CD4-positive, alpha-beta T cell treated with Interleukin-6 for 4 hours (primary cell): ENCODE results near the gene MAD1L1.
"Not testable (repeated sequence)": the region's sequence is repeated elsewhere in the genome, so short reads cannot be mapped to it uniquely, and the experiment has no call there.

Source experiments
- DNase-seq: peaks from one replicate; pipeline ENCODE4 v3.0.0-alpha.2; 2020; ENCODE audit warnings: mixed read lengths

Gene MAD1L1

DNA sequence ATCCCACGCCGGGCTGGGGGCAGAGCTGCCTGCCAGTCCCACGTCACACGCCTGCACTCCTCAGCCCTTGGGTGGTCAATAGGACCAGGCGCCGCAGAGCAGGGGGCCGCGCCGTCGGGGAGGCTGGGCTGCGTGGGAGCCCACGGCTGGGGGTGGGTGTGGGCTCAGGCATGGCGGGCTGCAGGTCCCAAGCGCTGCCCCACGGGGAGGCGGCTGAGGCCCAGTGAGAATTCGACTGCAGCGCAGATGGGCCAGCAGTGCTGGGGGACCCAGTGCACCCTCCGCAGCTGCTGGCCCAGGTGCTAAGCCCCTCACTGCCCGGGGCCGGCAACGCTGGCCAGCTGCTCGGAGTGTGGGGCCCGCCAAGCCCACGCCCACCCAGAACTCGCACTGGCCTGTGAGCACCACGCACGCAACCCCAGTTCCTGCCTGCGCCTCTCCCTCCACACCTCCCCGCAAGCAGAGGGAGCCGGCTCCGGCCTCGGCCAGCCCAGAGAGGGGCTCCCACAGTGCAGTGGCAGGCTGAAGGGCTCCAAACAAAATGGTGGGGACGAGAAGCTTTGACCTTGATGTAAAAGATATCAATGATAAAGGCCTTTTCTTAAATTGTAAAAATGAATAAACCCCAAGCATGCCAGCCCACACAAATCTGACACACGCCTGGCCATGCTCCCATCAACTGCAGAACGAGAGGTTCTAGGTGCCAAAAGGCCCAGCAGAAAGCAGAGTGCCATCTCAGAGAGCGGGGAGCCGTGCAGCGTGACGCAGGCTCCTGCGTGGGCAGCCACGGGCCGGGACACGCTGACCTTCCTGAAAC, 255.5 kb downstream of the MAD1L1 start:
- DNase-seq: no peak

DNA sequence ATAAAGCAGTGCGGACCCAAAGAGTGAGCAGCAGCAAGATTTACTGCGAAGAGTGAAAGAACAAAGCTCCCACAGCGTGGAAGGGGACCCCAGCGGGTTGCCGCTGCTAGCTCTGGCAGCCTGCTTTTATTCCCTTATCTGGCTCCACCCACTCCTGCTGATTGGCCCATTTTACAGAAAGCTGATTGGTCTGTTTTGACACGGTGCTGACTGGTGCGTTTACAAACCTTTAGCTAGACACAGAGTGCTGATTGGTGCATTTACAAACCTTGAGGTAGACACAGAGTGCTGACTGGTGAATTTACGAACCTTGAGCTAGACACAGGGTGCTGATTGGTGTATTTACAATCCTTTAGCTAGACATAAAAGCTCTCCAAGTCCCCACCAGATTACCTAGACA, 256.2 kb downstream of the MAD1L1 start:
- not testable (repeated sequence) for DNase-seq

DNA sequence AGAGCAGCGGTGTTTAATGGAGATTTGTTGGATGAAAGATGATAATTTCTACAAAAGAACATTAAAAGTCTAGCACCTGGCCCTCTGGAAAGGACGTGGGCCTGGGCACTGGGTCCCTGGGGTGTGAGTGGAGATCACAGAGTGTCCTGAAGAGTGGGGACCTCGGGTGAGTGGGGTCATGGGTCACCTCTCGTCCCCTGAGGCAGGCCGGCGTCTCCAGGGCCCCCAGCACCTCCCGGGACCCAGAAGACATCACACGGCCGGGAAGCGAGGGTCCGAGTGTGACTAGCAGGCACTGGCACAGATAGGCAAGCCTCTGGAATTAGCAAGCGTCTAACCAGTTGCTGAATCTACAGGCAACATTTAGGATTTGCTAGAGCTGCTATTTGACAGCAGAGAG, 257.2 kb downstream of the MAD1L1 start:
- DNase-seq: no peak

DNA sequence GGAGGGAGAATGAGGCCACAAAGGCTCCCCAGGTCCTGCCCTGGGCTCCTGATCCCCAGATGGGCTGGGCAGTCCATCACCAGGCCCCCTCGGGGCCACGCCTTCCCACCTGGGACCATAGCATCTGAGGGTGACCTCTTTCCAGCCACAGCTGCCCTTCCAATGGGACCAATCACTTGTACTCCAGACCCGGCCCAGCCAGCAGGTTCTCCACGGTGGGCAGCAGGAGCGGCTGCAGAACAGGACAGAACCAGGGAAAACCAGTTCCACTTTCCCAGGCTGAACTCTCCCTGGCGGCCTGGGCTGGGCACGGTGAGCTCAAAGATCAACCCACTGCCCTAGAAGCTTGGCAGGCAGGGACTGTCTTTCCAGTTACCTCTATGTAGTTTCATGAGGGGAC, 257.6 kb downstream of the MAD1L1 start:
- no peak for DNase-seq

DNA sequence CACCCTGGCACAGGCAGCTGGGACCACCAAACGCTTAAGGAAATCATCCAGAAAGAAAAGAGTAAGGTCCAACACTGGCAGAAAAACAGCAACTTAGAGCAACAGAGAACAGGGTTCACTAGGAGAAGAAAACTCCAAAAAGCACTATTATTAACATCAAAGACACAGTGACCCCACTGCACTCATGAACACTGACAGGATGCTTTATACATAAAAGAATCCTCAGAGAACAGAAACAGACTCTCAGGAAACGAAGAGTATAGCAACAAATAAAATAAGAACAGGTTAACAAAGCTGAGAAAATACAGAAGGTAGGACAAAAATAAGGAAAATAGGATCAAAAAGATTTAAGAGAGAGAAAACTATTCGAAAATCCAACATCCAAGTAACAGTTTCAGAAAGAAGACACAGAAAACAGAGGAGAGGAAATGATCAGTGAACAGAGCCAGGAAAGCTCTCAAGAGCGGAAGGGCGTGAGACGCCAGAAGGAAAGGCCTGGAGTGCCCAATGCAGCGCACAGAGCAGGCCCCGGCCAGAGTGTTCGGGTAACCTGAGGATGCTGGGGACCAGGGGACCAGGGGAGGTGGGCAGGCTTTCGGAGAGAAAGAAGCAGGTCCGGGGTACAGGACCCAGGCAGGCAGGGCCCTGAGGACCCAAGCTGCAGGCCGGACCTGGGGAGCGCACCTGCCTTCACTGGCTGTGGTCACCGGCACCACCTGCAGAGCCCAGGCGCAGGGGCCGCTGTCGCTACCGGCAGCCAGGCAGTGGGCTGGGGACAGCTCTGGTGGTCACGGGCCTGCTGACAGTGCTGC, 258.2 kb downstream of the MAD1L1 start:
- DNase-seq: no peak

DNA sequence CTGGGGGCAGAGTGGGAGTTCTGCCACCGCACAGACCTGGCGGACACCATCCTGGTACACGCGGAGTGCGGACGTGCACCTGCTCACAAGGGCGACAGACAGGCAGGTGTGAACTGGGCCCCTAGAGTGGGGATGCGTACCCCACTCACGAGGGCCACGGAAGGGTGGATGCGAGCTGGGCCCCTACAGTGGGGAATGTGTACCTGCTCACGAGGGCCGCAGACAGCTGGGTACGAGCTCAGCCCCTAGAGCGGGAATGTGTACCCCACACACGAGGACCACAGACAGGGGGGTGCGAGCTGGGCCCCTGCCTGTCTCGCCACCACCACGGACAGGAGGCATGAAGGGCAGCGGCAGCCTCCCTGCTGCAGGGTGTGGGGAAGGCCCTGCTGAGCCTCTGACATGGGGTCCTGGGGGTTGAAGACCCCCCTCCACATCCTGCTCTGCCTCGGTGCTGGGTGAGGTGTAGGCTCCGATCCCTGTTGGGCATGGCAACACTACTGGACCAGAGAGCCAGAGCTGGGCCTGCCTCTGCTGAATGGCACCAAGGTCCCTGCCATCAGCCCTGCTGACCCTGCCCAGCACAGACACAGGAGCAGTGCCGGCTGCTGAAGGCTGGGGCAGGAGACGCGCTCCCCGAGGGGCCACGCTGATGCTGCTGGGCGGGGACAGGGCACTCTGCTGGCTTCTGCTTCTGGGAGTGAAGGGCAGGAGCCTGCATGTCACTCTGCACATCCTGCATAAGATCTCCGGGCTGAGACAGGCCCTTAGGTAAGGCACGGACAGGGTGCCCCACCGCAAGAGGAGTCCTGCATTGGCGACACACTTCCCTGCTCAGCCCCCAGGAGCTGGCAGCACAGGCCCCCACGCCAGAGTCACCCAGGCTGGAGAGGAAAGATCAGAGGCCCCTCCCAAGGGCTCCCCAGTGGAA, 259.2 kb downstream of the MAD1L1 start:
- no peak for DNase-seq

DNA sequence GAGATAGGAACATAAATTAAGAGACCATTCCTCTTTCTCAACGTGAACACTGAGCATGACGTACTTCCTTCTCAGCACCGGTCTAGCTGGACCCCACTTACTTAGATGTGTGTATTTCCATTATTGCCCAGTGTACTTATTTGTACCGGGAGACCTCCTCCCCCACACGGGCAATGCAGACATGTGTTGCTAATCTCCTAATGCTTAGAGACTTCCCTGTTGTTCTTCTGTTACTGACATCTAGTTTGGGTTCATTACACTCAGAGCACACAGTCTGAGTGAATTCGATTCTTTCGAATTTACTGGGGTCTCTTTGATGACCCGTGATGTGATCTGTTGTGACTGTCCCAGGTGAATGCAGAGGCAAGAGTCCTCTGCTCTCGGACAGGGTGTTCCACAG, 260.0 kb downstream of the MAD1L1 start:
- DNase-seq: no peak

DNA sequence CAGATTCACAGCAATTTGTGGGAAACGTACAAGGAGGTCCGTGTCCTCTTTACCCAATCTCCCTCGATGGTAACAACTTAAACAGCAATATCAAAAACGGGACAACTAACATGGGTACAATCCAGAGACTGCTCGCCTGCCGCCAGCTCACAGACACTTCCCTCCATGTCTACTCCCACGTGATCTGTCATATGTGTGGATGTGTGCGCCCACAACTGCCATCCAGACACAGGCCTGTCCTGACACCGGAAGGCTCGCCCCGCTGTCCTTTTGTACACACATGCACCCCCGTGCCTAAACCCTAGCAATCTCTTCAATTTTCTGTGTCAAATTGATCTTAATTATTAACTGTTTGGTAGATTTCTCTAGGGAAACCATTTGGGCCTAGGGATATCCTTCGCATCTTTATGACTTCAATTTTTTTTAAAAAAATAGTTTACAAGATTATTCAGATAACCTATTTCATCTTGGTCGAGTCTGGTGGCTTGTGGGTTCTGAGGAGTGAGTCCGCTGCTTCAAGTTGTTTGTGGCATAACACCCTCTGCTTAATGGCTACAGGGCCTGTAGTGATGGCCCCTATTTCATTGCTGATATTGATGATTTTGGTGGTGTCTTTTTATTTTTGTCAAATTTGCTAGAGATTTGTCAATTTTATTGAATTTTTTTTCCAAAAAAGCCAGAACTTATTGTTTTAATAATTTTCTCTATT, 260.6 kb downstream of the MAD1L1 start:
- DNase-seq: no peak

DNA sequence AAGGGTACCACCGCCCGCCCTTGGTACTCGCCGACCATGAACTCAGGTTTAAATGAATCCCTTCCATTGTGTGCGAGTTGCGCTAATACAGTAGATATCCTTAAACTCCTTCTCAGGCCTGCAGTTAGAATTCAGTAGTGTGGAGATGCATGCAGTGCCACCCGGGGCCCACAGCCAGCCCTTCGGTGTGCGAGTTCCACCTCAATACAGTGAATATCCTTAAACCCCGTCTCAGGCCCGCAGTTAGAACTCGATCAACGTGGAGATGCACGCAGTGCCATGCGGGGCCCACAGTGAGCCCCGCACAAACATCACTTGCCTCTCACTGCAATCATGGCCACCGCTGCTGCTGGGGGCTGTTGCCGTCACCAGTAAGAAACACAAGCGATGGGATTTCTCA, 261.9 kb downstream of the MAD1L1 start:
- no peak for DNase-seq

DNA sequence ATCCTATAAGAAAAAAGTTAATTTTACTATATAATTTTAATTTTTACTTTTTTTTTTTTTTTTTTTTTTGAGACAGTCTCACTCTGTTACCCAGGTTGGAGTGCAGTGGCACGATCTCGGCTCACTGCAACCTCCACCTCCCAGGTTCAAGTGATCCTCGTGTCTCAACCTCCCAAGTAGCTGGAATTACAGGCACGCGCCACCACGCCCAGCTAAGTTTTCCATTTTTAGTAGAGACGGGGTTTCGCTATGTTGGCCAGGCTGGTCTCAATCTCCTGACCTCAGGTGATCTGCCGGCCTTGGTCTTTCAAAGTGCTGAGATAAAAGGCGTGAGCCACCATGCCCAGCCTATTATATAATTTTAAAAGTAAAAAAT, 262.5 kb downstream of the MAD1L1 start:
- DNase-seq: not testable (repeated sequence)

DNA sequence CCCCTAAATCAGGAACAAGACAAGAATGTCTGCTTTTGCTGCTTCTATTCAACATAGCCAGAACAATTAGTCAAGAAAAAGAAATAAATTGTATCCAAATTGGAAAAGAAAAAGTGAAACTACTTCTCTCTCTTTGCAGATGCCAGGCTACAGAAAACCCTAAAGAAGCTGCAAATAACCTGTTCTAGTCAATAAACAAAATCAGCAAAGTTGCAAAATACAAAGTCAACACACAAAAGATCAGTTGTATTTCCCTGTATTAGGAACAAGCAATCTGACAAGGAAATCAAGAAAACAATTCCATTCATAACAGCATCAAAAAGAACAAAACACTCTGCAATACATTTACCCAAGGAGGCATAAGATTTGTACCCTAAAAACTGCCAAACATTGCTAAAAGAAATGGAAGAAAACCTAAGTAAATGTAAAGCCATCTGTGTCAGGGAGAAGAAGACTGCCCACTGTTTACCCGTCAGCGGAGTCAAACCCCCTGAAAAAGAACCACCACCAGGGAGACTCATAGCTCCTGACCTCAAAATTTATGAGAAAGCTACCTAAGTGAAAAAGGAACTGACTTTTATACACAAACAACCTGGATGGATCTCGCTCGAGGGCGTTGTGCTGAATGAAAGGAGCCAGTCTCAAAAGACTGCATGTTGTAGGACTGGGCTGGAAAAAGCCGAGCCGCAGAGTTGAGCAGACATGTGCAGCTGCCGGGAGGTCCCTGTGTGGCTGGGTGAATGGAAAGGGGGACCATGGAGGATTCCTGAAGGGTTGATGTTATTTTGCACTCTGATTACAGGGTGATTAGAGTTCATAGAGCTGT, 263.1 kb downstream of the MAD1L1 start:
- no peak for DNase-seq

DNA sequence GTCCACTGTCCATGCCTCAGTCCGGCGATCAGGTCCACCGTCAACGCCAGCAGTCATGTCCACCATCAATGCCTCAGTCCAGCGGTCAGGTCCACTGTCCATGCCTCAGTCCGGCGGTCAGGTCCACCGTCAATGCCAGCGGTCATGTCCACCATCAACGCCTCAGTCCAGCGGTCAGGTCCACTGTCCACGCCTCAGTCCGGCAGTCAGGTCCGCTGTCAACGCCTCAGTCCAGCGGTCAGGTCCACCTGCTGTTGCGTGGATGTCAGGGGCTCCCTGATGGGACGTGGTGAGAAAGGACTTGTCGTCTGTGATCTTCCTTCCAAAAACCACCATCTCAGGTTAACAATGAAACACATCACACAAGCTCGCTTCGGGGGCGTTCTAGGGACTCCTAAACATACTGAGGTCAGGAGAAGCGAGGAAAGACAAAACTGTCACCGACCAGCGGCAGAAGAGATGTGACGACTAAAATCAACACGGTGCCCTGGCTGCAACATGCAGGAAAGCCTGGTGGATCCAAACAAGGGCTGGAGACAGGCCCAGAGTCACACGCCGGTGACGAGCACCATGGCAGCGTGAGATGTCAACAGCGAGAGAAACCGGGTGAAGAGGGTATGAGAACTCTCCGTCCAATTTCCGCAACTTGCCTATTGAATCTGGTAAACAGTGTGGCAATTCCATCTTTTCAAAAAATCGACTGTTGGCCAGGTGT, 264.2 kb downstream of the MAD1L1 start:
- DNase-seq: no peak

DNA sequence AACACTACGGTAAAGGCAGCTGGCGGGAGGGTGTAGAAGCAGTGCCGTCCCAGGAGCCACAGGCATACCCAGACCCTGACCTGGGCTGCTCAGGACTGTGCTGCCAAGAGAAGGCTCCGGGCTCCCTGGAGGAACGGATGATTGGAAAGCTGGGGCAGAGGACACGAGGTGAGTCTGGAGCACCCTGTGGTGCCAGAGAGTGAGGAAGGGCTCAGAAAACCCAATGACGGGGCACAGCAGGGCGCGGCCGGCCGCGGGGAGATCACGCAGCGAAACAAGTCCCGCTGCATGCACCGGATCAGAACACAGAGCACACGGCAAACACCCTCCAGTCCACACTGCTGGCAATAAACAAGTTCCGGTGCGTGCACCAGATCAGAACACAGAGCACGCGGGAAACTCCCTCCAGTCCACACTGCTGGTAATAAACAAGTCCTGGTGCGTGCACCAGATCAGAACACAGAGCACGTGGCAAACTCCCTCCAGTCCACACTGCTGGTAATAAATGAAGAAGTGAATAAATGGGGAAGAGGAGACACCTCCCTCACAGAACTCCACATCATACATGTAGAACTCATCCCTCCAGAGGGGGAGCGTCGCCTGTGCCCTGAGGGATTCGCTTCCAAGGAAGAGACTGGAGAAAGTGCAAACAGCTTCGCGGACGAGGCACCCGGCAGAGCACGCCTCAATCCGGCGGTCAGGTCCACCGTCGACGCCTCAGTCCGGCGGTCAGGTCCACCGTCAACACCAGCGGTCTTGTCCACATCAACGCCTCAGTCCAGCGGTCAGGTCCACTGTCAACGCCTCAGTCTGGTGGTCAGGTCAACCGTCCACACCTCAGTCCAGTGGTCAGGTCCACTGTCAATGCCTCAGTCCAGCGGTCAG, 265.0 kb downstream of the MAD1L1 start:
- no peak for DNase-seq

DNA sequence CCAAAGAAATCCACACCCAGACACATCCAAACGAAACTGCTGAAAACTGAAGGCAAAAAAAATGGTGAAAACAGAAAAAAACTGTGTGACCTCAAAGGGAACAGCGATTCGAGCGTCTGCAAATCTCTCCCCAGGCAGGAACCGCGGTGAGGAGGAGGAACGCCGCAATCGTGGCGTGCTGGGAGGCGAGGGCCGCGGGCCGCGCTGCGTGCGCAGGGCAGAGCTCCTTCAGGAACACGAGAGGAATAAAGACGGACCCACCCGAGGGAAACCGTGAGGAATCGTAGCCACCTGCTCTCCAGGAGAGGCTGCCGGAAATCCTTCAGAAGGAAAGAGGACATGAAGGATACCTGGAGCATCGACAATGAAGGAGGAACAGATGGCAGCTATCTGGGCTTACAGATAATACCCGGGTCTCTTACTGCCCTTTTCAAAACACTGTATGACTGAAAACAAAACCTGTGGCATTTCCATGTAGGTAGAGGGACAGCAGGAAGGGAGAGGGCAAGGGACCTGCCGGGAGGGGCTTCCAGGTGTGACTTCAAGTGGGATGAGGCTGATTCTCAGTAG, 266.0 kb downstream of the MAD1L1 start:
- DNase-seq: no peak

DNA sequence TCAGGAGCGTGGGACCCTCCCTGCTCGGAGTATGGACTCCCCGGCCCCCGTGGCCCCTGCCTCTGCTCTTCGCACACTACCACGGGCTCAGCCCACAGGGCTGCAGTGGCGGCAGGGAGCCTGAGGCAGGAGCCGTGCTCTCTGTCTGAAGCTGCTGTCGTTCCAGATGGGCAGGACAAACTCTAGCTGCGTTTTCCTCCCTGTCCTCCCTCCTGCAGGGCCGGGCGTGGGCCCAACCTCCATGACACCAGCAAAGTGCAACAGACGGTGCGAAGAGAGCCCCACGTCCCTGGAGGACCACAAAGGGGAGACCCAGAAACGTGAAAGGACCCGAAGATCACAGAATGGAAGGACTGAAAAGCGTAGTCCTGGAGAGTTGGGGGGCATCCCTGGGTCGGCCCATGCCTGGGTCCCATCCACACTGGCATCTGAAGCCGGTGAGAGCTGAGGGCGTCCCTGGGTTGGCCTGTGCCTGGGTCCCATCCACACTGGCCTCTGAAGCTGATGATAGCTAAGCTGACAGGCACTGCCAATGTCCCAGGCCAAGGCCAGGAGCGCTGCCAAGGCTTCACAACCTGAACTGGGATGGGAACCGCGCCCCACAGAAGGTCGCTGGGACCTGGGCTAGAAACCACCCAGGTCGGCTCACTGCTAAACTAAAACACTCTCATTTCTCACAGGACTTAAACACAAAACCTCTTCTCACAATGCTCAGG, 267.0 kb downstream of the MAD1L1 start:
- DNase-seq: no peak

DNA sequence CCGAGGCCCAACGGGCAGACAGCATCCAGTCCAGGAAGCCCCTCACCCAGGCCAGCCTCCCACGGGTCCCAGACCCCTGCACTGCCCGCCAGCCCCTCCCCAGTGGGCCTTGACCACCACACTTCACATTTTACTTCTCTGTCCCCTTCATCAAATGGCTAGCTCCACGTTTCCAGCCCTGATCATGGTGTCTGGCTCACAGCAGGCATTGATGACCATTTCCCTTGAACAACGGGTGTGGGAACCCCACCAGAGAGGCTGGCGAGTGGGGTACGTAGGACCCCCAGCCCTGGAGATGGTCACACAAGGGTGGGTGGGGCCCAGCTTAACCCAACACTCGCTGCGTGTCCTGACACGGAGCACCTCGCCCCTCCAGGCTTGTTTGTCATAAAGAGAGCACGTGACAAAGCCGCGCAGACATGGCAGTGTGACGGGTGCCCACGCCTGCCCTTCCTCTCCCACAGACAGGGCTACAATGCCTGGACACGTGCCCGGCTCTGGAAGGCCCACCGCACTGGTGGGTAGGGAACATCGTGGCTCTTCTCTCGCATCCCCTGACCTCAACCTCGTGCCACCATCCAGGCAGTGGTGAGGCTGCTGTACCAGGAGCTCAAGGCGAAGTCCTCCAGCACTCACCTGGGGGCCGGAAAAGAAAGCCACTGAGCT, 267.7 kb downstream of the MAD1L1 start:
- no peak for DNase-seq

DNA sequence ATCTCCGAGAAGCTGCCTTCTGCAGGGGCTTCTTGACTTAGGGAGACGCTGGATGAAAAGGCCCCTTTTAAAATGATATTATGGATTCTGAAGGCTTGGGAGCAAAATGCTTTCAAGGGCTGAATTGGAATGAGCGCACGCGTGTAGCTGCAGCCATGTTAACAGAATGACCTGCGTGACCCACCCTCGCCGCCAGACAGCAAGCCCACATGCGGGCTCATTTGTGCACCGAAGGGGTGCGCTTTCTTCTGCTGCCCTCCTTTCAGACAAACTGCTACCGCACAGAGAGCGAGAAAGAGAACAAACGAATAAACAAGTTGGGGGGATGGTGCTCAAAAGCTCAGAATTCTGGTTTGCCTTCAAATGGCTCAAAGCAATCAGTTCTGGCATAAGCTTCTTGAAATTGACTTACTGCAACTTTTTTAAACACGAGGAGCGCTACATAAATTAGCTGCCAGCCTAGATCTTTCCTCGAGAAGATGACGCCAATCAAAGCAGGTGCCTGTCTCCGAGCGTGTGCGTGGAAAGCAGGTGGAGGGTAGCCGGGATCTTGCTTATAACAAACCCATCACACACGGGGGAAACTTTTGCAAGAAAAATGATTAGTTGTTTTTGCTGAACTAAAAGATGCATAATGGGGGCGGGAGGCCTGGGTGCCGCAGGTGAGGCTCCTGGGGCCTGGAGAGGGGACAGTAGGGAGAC, 268.4 kb downstream of the MAD1L1 start:
- DNase-seq: no peak

DNA sequence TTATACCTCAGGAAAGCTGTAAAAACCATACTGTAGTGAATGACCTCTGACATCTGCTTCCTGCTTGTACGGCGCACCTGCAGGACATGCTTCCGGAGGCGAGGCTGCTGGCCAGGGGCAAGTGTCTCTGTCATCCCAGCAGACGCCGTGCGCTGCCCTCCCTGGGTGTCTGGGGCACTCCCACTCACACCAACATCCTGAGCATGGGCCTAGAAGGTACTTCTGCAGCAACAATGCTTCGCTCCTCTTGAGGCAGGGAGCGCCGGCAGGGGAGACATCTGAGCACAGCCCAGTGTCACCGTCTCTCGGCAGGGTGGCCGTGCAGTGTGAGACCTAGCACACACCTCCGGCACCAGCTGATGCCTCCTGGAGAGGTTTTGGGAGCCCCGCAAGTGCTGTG, 269.2 kb downstream of the MAD1L1 start:
- no peak for DNase-seq
